GM21360 (cell line): ENCODE results near the gene CYB561A3.
"Not testable (repeated sequence)": the region's sequence is repeated elsewhere in the genome, so short reads cannot be mapped to it uniquely, and the experiment has no call there.

ENCODE experiments used
- ATAC-seq: cut with Tn5 transposase; IDR thresholded peaks from one replicate; pipeline ENCODE4 v1.9.1; 2021; ENCODE audit warnings: mild to moderate bottlenecking, moderate library complexity; ENCODE audit not compliant: unreplicated experiment

The CYB561A3 gene, protein sequence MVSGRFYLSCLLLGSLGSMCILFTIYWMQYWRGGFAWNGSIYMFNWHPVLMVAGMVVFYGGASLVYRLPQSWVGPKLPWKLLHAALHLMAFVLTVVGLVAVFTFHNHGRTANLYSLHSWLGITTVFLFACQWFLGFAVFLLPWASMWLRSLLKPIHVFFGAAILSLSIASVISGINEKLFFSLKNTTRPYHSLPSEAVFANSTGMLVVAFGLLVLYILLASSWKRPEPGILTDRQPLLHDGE

DNA sequence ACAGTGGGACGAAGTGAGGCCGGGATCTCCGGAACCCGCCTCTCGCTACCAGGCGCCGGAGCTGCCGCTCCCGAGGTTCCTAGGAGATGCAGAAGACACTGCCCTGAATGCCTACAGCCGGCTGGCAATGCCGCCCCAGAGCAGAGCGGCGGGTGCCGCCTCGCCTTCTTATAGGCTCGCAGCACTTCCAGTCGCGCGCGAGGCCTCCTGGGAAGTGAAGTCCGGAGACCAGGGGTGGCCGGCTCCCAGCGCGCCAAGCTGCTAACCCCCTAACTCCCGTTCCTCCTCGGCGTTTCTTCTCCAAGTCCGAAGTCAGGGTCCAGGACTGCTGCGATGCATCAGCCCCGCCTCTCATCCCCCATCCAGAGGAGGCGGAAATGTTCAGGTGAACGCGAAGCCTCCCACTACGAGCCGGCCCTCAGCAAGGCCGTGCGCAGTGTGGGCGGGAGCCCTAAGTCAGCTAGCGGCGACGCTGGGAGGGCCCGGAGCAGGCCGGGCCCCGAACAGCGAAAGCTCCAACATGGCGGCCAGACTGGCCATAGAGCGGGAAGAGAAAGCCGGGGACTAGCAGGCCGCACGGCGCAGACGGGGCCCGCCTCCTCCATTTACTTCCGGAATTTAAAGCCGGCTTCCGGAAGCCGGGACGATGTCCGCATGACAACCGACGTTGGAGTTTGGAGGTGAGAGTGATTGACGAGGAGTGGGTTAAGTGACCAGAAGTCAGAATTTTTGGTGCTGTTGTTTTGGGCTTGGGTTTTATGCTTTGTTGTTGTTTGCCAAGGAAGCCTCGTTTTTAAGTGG is at the start of gene CYB561A3, which contains the start of gene TMEM138:
TSS of gene CYB561A3 (minus strand) at position 142 of the 801 bp plus-strand sequence. CDS start 5,169 bp downstream, outside the sequence.
TSS of gene TMEM138 (plus strand) at position 634 of the 801 bp plus-strand sequence. CDS start 2,017 bp downstream, outside the sequence.
- peak; percentile 69 for ATAC-seq

DNA sequence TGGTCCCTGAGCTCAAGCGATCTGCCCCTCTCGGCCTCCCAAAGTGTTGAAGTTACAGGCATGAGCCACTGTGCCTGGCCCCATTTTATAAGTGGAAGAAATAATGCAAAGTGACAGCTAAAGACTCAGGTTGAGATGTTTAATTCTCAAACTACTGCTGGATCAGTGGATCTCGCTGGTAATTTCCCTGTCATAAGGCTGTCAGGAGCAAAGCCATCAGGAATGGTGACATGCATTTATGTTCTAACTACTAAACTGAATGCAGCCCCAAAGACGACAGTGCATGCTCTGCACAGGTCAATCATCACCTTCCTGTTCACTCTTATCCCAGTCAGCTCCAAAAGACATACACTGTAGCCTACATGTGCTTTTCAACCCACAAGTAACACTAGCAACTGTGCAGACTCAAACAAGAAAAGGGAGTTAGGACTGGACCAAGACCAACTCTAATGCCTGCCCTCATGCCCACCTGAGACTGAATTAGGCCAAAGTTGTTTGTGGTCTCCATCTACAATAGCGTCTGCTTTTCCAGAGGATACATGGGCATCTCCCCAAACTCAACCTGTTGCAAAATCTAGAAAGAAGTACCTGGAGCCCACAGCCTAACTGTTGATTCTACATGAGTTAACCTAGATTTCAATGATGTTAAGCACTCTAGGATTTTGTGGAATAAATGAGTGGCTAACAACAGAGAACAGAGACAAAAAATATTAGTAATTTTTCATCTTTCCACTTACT is 45.5 kb upstream of the CYB561A3 start:
- ATAC-seq = no peak

DNA sequence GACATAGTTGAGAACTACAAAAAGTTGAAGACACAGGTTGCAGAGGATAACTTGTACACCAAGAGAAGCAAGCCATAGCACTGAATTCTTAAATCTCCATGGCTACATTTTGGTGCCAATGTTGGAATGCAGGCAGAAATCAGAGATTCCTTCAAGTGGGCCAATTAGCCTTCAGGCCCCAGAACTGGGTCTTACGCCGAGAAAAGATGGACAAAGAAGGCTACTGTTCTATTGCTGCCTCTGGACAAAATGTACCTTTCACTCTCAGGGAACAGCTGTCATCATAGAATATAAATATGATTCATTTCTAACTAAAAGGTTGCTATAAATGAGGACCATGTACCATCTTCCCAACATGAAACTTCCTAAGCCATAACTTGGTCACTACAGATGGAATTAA is 44.4 kb upstream of the CYB561A3 start:
- ATAC-seq = no peak

DNA sequence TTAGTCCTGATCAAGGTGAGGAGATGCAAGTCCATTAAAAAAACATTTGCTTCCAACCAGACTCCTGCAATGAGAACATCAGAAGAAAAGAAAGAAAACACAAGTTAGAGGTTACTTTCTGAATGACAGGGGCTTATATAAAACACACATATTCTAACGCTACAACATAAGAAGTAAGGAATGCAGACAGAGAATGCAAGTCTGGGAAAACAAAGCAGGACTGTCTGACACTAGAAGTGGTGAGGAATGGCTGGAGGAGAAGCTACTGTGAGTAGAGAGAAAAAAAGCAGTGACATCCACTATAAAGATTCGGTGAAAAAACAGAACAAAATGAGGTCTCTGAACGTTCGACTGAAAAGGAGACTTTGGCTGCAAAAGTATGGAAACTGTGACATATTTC is 43.0 kb upstream of the CYB561A3 start:
- ATAC-seq = no peak

DNA sequence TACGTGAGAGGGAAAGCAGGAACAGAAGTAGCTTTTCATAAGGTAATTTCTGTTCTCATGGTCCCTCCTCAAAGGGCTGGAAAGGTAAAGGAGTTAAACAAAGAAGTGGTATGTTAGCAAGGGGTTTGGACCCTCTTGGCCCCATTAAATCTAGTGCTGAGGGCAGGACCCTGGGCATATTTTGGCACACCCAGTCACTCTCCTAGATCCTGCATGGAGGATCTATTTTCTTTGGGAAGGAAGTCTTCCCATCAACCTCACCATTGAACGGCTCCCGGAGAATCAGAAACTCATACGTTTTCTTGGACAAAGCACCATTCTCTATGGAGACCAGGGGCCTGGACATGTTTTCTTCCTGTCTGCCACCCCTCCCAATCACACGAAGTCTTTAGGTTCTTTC is 42.4 kb upstream of the CYB561A3 start:
- ATAC-seq = no peak

DNA sequence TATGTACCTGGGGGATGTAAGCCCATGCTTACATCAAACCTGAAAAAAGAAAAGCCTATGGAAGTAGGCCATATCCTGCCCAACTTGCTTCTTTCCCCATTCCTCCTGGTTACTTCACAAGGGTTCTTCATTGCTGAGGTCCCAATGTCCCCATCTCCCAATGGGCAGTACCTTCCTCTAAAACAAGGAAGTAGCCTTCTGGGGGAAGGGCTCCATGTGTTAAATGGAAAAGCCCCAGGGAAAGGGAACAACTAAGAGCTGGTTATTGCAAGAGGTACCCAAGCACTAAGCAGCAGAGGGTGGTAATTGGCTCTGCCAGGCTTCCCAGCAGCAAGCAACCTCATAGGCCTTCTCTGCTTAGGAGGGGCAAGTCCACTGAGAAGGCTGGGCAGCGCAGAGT is 42.0 kb upstream of the CYB561A3 start:
- no peak for ATAC-seq

DNA sequence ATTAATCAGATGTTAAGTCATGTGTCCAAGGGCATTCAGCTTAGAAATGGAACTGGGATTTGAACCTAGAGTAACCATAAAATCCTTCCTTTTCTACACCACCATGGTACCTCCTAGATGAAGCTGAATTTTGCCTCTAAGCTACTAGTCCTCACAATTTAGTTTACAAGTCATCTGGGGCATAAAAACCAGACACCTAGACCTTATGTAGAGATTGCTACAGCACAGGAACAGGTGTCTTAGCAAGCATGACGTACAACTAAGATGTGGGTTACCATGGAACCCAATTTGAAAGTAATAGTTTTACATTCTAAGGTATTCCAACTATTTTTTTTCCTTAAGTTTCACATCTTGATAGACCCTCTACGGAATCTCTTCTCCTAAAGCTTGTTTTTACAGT is 39.9 kb upstream of the CYB561A3 start:
- ATAC-seq = no peak

DNA sequence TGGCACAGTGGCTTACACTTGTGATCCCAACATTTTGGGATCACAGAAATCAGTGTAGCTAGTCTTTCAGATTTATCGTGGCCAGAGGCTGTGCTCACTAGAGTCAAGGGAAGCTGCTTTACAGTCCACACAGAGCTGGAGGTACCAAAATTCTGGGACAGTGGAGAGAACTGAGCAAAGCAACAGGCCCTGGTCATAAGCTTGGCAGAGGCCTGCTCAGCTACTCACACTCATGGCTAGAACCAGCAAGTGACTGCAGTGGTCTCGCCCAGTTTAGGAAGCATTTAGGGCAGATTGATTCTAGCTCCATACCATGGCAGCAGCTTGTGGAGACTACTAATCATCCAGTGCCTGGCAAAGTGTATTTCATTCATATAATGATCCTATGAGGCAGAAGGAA is 39.5 kb upstream of the CYB561A3 start:
- ATAC-seq = no peak

DNA sequence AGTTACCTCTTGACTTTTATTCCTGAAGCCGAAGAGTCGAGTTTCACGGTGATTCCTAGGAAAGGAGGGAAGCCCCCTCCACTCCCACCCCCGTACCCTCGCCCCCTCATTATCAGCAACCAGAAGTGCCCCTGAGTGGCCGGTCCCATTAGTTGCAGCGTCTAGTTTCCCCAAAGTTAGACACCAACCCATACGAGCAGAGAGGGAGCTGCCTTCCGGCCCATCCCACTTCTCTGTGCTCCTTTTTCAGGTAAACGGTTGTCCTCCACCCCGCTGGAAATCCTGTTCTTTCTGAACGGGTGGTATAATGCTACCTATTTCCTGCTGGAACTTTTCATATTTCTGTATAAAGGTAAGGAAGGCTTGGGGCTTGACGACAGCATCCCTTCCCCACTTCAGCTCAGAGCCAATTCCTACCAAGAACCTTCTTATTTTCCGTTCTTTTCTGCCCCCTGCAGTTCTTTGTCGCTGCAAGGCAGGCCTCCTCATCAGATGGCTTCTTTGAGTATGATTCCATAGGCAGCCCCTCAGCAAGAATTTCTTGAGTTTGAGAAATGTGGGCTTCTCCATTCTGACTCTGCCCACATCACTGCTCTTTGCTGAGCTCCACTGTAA is 31.4 kb upstream of the CYB561A3 start:
- no peak for ATAC-seq

DNA sequence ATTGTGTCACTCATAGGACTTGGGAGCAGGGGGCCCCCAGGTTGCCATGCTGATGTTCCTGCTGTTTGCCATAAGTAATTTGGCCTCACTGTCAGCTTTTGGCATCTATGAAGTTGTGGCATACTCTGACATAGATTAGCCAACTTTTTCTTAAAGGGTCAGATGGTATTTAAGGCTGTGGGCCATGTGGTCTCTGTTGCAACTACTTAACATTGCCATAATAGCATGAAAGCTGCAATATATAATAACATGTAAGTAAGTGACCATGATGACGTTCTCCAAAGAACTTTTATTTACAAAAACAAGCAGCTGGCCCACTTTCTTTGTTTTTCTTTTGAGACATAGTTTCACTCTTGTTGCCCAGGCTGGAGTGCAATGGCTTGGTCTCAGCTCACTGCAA is 28.5 kb upstream of the CYB561A3 start:
- no peak for ATAC-seq

DNA sequence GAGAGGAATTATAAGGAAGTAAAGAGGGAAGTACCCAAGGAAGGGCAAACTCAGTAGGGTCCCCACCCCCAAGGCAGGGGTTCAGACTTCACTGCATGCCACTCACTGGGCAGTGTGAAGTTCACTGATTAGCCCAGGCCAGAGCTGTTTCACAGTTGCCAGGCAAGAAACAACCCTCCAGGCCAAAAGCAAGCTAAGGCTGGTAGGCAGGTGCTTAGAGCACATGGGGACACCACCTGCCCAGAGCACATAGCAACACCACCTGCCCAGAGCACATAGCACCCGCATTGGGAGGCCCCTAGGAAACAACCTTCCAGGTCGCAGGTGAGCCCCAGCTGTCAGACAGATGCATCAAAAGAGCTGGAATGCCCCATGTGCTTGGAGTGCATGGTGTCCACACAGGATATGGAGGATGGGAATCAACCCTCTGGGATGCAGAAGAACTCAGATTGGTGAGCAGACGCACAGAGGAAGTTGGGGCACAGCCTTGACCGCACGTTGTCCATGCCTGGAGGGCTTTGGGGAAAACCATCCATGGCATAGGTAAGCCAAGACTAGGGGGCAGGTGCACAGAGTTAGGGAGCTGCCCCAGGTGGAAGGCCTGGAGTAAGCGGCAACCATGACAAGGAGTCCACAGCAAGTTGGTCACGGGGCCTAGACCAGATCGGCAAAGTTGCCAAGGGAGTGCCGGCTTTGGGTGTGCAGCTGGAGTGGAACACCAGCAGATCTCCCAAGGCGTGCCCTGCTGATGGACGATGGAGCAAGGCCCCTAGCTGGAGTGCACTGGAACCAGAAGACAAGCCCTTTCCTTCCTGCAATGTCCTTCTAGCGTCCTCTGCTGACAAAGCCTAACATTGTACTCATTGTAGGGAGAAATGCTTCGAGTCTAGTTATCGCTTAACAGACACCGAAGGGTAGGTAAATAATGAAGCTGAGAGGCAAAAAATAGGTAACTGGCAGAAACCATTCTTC is 22.9 kb upstream of the CYB561A3 start:
- ATAC-seq = no peak

DNA sequence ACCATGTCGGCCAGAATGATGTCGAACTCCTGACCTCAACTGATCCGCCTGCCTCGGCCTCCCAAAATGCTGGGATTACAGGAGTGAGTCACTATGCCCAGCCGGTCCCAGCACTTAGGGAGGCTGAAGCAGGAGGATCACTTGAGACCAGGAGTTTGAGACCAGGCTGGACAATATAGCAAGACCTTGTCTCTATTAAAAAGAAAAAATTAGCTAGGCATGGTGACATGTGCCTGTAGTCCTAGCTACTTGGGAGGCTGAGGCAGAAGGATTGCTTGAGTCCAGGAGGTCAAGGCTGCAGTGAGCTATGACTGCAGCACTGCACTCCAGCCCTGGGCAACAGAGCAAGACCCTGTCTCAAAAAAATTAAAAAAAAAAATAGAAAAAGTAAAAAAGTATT is 22.2 kb upstream of the CYB561A3 start:
- ATAC-seq = not testable (repeated sequence)

DNA sequence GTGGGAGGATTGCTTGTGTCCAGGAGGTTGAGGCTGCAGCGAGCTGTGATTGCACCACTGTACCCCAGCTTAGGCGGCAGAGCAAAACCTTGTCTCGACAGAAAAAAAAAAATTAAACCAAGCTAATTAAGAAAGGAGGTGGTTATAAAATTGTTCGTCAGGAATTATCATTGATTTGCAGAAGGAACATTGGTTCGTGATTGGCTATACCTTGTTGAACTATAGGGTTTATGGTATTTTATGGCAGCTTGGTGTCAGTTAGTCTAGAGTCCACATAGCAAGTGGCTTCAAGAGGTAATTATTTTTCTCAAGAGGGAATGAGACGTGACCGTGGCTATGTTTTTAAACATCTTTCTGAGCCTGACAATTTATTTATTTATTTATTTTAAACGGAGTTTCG is 19.2 kb upstream of the CYB561A3 start:
- ATAC-seq = no peak

DNA sequence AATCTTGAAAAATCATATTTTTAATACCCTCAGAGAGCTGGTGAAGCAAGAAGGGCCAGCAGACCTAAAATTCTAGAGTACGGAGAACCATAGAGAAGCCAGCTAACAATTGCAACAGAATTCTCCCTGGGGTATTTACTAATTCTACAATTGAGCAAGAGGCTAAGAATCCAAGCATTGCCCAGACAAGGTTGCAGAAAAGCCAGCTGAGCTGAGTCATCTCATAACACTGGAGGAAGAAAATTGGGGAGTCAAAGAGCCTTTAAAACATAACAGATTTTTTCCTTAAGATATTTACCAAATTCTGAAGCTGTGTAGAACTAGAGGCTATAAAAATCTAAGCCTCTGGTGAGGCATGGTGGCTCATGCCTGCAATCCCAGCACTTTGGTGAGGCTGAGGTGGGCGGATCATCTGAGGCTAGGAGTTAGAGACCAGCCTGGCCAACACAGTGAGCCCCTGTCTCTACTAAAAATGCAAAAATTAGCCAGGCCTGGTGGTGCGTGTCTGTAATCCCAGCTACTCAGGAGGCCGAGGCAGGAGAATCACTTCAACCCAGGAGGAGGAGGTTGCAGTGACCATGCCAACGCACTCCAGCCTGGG is 17.1 kb upstream of the CYB561A3 start:
- ATAC-seq = no peak

DNA sequence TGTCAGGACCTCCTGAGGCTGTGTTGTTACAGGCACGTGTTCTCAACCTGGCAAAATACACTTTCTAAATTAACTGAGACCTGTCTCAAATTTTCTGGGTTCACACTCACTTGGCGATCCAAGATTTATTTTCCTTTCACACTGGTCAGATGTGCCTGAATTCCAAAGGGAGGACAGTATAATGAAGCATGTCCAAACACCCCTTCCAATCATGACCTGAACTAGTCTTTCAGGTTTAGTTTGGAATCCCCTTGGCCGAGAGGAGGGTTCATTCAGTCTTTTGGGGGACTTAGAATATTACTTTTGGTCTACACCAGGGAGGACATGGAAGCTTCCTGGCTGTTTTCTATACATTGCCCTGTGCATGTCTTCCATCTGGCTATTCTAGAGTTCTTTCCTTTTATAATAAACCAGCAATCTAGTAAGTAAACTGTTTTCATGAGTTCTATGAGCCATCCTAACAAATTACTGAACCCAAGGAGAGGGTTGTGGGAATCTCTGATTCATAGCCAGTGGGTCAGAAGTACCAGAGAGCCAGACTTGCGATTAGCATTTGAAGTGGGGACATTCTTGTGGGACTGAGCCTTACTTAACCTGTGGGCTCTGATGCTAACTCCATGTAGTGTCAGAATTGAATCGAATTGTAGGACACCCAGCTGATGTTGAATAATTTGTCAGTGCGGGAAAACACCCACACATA is 15.9 kb upstream of the CYB561A3 start:
- ATAC-seq = no peak

DNA sequence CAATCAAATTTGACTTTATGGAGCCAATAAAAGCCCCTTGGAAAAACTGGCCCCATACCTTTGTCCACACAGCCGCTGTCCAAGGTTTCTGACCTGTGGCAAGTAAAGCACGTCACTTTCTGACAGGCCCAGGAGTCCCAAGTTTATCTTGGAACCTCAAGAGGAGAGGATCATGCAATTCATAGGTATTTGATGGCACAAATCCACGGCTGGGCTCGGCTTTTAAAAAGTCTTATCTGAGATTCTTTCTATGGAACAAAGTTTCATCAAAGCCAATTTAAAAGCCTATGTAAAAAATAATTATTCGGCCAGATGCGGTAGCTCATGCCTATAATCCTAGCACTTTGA is 14.1 kb upstream of the CYB561A3 start:
- no peak for ATAC-seq

DNA sequence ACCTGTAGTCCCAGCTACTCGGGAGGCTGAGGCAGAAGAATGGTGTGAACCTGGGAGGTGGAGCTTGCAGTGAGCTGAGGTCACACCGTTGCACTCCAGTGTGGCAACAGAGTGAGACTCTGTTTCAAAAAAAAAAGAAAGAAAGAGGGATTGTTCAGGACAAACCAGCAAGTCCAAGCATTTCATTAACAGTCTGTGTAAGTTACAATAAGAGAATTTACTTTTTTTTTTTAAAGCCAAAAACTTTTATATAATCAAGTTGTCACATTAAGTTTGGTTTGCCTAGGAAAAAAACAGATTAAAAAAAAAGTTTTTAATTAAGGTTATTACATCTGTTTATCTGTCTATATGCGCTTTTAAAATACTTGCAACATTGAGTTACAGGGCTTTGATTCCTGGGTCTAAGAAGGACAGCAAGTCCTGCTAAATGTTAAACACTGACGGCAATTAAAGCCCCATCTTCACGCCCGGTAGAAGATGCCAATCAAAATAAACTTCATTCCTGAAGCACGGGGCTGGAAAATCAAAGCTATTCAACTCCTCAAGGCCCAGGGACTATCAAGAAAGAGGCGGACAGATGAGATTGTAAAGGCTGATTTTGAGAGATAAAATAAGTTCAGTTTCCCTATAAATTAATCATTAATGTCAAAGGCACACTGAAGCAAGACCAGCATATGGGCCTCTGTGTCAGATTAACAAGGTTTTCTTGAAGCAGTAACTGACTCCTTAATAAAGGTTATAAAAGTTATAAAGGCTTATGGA is 11.2 kb upstream of the CYB561A3 start:
- ATAC-seq = no peak

DNA sequence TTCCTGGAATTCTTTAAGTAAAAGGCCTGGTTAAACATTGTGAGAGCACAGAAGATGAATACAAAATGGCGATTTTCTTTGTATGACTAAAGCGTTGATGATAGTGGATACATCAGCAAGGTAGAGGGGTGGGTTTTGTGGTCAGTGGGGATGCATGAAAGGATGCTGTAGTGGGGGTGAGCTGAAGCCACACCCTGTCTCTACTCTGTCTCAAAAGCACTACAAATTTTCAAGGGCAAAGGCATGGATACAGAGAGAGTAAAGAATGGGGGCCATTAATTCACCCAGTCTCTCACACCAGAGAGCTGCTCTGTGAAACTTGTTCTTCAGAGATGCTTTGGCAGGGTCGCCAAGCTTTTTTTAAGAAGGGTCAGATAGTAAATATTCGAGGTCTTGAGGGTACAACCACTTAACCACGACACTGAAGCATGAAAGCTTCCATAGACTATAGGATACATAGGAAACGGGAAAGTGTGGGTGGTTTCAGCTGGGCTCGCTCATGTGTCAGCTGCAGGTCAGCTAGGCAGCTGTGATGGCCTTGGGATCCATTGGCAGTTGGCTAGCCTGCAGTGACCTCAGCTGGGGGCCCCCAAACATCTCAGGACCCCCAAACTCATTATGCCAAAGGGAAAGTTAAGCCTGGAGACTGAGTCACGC is 8.8 kb upstream of the CYB561A3 start:
- no peak for ATAC-seq
